GM18505 (cell line): Measurements from ENCODE around the gene APP.
"Not testable (repeated sequence)": the region's sequence is repeated elsewhere in the genome, so short reads cannot be mapped to it uniquely, and the experiment has no call there.

Experiments
- ATAC-seq: cut with Tn5 transposase; IDR thresholded peaks from one replicate; pipeline ENCODE4 v1.9.1; 2021; ENCODE audit not compliant: unreplicated experiment
- POLR2A ChIP-seq: IDR thresholded peaks from 4 replicates; pipeline ENCODE4 v1.6.1; 2011; ENCODE audit warnings: borderline replicate concordance; ENCODE audit not compliant: insufficient read depth, insufficient read length; ENCODE audit errors: extremely low read depth

APP gene

GRCh38 chr21:26148840-26149354, 21.7 kb downstream of the APP start:
- ATAC-seq, result no peak
- no peak for TF ChIP-seq POLR2A

GRCh38 chr21:26148071-26148839, 22.3 kb downstream of the APP start:
- TF ChIP-seq POLR2A, result no peak
- no peak for ATAC-seq

- TF ChIP-seq POLR2A, result no peak
- no peak for ATAC-seq
Observed at GRCh38 chr21:26147535-26147934, 23.0 kb downstream of the APP start.

- no peak for ATAC-seq
- no peak for TF ChIP-seq POLR2A
Observed at GRCh38 chr21:26146681-26147080, 23.9 kb downstream of the APP start.

GRCh38 chr21:26144031-26144430, 26.5 kb downstream of the APP start:
- no peak for ATAC-seq
- no peak for TF ChIP-seq POLR2A

- TF ChIP-seq POLR2A, result no peak
- no peak for ATAC-seq
Observed at GRCh38 chr21:26142363-26142762, 28.2 kb downstream of the APP start.

- ATAC-seq, result no peak
Observed at GRCh38 chr21:26140926-26141325, 29.6 kb downstream of the APP start.

GRCh38 chr21:26140164-26140579, 30.4 kb downstream of the APP start:
- ATAC-seq, result no peak
- TF ChIP-seq POLR2A, result no peak

More at GRCh38 chr21:26140926-26141325, 29.6 kb downstream of the APP start:
- TF ChIP-seq POLR2A, result no peak

- ATAC-seq, result no peak
- TF ChIP-seq POLR2A, result no peak
Observed at GRCh38 chr21:26138615-26139257, 31.8 kb downstream of the APP start.

- no peak for ATAC-seq
- TF ChIP-seq POLR2A, result no peak
Observed at GRCh38 chr21:26137379-26138060, 33.0 kb downstream of the APP start.

GRCh38 chr21:26136671-26137070, 33.9 kb downstream of the APP start:
- ATAC-seq, result peak; percentile 93
- no peak for TF ChIP-seq POLR2A

- no peak for ATAC-seq
- no peak for TF ChIP-seq POLR2A
Observed at GRCh38 chr21:26135520-26135919, 35.0 kb downstream of the APP start.

- no peak for TF ChIP-seq POLR2A
- no peak for ATAC-seq
Observed at GRCh38 chr21:26131554-26131953, 39.0 kb downstream of the APP start.

GRCh38 chr21:26131053-26131452, 39.5 kb downstream of the APP start:
- not testable (repeated sequence) for ATAC-seq
